ENCODE data around the gene KCNIP4. TPM values are rescaled to one million over a fixed set of nuclear protein-coding genes. Genes with fewer than 3 reads are reported as not detected.

Gene KCNIP4
- total and polyA plus RNA-seq, 2 of the 4 experiments (the other 2 are of a cell fraction): not detected

- Histone ChIP-seq H4K8ac (ENCODE audit: low read depth in 2 of 2, low read length in 2 of 2) (no peak overlapping the region), H3K23ac (ENCODE audit: low read depth, low read length) (no peak overlapping the region), H4K20me1 (ENCODE audit: insufficient read depth, low read length) (no peaks in the 10 kb centered on the region), H2BK20ac (ENCODE audit: low read depth, low read length) (no peak overlapping the region), H2BK15ac (ENCODE audit: low read depth, low read length) (no peak overlapping the region), H3K27ac (ENCODE audit: insufficient read depth, low read length) (no peak overlapping the region), H2BK5ac (ENCODE audit: low read depth, low read length, poor library complexity, severe bottlenecking) (no peak overlapping the region), H4K91ac (ENCODE audit: insufficient read depth, low read depth, low read length) (no peak overlapping the region), H3K9me3 (ENCODE audit: control insufficient read depth, insufficient read depth, low read length) (no peaks in the 10 kb centered on the region), H4K5ac (ENCODE audit: low read depth, low read length) (no peak overlapping the region), H3K4me1 (ENCODE audit: control insufficient read depth, insufficient read depth, low read length) (no peaks in the 10 kb centered on the region), H2AK9ac (replicated peaks; ENCODE audit: low read depth, low read length, poor library complexity) (no peak overlapping the region), H3K27me3 (ENCODE audit: control insufficient read depth, insufficient read depth, low read length) (no peaks in the 10 kb centered on the region), H3K4ac (ENCODE audit: low read depth, low read length) (no peak overlapping the region), H3K9me1 (ENCODE audit: insufficient read depth, low read length) (no peaks in the 10 kb centered on the region), H3K4me3 (ENCODE audit: insufficient read depth, low read depth, low read length) (no peak overlapping the region), H3K36me3 (ENCODE audit: control insufficient read depth, insufficient read depth, low read length) (no peaks in the 10 kb centered on the region), H3K4me2 (ENCODE audit: low read depth, low read length) (no peak overlapping the region; the same call in 1 of the 2 replicates), H2AFZ (replicated peaks; ENCODE audit: low read length, poor library complexity) (no peak overlapping the region), H2AK5ac (ENCODE audit: low read depth, low read length) (no peak overlapping the region), H3K79me1 (ENCODE audit: low read depth in 1 of 2, low read length in 2 of 2) (no peaks in the 10 kb centered on the region), H3K14ac (replicated peaks; ENCODE audit: low read depth, low read length) (no peak overlapping the region), H3K9ac (ENCODE audit: low read depth, low read length) (no peak overlapping the region), H2BK120ac (ENCODE audit: low read depth, low read length) (no peak overlapping the region), H3K56ac (ENCODE audit: extremely low read depth, insufficient read depth, low read length) (no peak overlapping the region), H3K18ac (ENCODE audit: low read depth, low read length) (no peak overlapping the region)
- POLR2A ChIA-PET (ENCODE audit: unreplicated experiment): no interaction called here
- CTCF ChIA-PET: interaction anchor here (0.6 kb wide), 1 partner anchor 443 kb away, joined by 3 read pairs; no protein-coding TSS in a partner anchor
- no CpG with 5 or more reads among the region's 3 CpGs for WGBS, 2 experiments (ENCODE audit: extremely low coverage in 2 of 2, insufficient read length in 1 of 2)
- no peak for ATAC-seq (ENCODE audit: low read depth)
- dilution Hi-C loops (cut with HindIII; ENCODE audit: low sequenced_read_pairs, unreplicated experiment): no loop called here
- in situ Hi-C loops (cut with MboI; ENCODE audit: low sequenced_read_pairs): no loop called here
- no peak for TF ChIP-seq FOS (IDR thresholded peaks at IDR 0.05; ENCODE audit: low read depth, low read length)
- TF ChIP-seq RCOR1 (IDR thresholded peaks at IDR 0.05; ENCODE audit: insufficient replicate concordance, low read length): no peak
- TF ChIP-seq POLR2A (IDR thresholded peaks at IDR 0.05; ENCODE audit: low read depth, low read length): no peak
- DNase-seq: peak; percentile 25
- intact Hi-C loops (cut with micrococcal nuclease): no loop called here
- BruUV-seq (replicated peaks): no TSS peak
Observed at GRCh38 chr4:21827575-21827974, 121.0 kb downstream of the KCNIP4 start.
